CD4-positive, alpha-beta memory T cell (primary cell): Measurements from ENCODE around the gene ADGRF1. TPM values are rescaled to one million over a fixed set of nuclear protein-coding genes. Genes with fewer than 3 reads are reported as not detected.

Source experiments
- CTCF ChIA-PET: fragments of 350-600 bp; sonication (Branson Sonifier 250); formaldehyde crosslinking; loops from one replicate; lab custom pipeline; 2021; ENCODE audit warnings: inconsistent platforms; ENCODE audit not compliant: partially characterized antibody; lab: Charles Lee
- POLR2A ChIA-PET: fragments of 350-600 bp; sonication (Branson Sonifier 250); formaldehyde crosslinking; loops from one replicate; lab custom pipeline; 2021; ENCODE audit not compliant: partially characterized antibody; lab: Charles Lee
- DNase-seq, 5 donors: peaks; one replicate each; pipeline versions ENCODE4 v3.0.0 to v3.0.0-alpha.2; 2020 to 2022; ENCODE audit warnings: mixed read lengths in 1 of 5
- H3K27ac ChIP-seq: one replicate; pipeline ENCODE4 v1.7.0; 2013; ENCODE audit warnings: low read depth, low read length
- H3K27me3 ChIP-seq: 2 replicates; pipeline ENCODE4 v1.7.0; 2013; ENCODE audit warnings: mild to moderate bottlenecking, low read length, moderate library complexity; ENCODE audit not compliant: insufficient read depth
- H3K36me3 ChIP-seq: 2 replicates; pipeline ENCODE4 v1.7.0; 2013; ENCODE audit warnings: mild to moderate bottlenecking, low read length, moderate library complexity; ENCODE audit not compliant: insufficient read depth
- H3K4me1 ChIP-seq: 2 replicates; pipeline ENCODE4 v1.7.0; 2013; ENCODE audit warnings: mild to moderate bottlenecking, low read length, moderate library complexity; ENCODE audit not compliant: insufficient read depth
- H3K4me3 ChIP-seq, 2 donors: one replicate each; pipeline ENCODE4 v1.7.0; 2013; ENCODE audit warnings: low read length in 2 of 2, mild to moderate bottlenecking in 1 of 2
- H3K9me3 ChIP-seq, 2 donors: one replicate each; pipeline ENCODE4 v1.7.0; 2013; ENCODE audit warnings: low read length in 2 of 2, control low read depth in 1 of 2; ENCODE audit not compliant: control insufficient read depth in 1 of 2
- H3K27ac Mint-ChIP-seq, 7 donors: one replicate each; pipeline ENCODE4 v1.8.0; 2020 to 2021; ENCODE audit warnings: mixed read lengths in 7 of 7, mild to moderate bottlenecking in 6 of 7, inconsistent platforms in 3 of 7, moderate library complexity in 3 of 7
- H3K27me3 Mint-ChIP-seq, 2 donors: one replicate each; pipeline ENCODE4 v1.8.0; 2020 to 2021; ENCODE audit warnings: mixed read lengths in 2 of 2
- H3K36me3 Mint-ChIP-seq, 2 donors: one replicate each; pipeline ENCODE4 v1.8.0; 2020 to 2021; ENCODE audit warnings: mixed read lengths in 2 of 2, inconsistent platforms in 1 of 2, mild to moderate bottlenecking in 1 of 2
- H3K4me1 Mint-ChIP-seq, 4 donors: one replicate each; pipeline ENCODE4 v1.8.0; 2020 to 2021; ENCODE audit warnings: mixed read lengths in 4 of 4, mild to moderate bottlenecking in 1 of 4
- H3K4me3 Mint-ChIP-seq, 8 donors: one replicate each; pipeline ENCODE4 v1.8.0; 2020 to 2021; ENCODE audit warnings: mixed read lengths in 8 of 8, mild to moderate bottlenecking in 7 of 8, moderate library complexity in 6 of 8, inconsistent platforms in 3 of 8
- H3K9me3 Mint-ChIP-seq, 8 donors: one replicate each; pipeline ENCODE4 v1.8.0; 2020 to 2021; ENCODE audit warnings: mixed read lengths in 8 of 8, mild to moderate bottlenecking in 5 of 8, inconsistent platforms in 3 of 8, moderate library complexity in 1 of 8
- intact Hi-C: fragments of 100-400 bp; cut with micrococcal nuclease; formaldehyde crosslinking; loops from one replicate; pipeline ENCODE4 v1.15.1; 2023
- polyA plus RNA-seq, 2 donors: library from polyadenylated mRNA; unstranded; fragments of 300-500 nt; fragmentation: Illumina TruSeq; gene quantifications; one replicate each; pipeline ENCODE4 v1.2.3, GENCODE V29; 2021
- total RNA-seq, 2 experiments: library from RNA; stranded (reverse); gene quantifications; one replicate each; pipeline ENCODE4 v1.2.3, GENCODE V29; 2021

The ADGRF1 gene
- total and polyA plus RNA-seq, 4 experiments from 2014 or later: not detected

GRCh38 chr6:47047097-47047478, 5.0 kb upstream of the ADGRF1 start:
- Mint-ChIP-seq H3K4me1 (peaks cover 0 to 3% (median 2%) of the 10 kb centered on the region in 4 donors), H3K27ac (no peak overlapping the region), H3K4me3 (no peak overlapping the region), H3K27me3 (peaks cover 3 to 9% of the 10 kb centered on the region in 2 donors), H3K36me3 (no peaks in the 10 kb centered on the region), H3K9me3 (peaks cover 0 to 2% (median 0%) of the 10 kb centered on the region in 8 donors)
- POLR2A ChIA-PET: no interaction called here
- DNase-seq: no peak
- intact Hi-C loops: loop anchor here (2.0 to 5.0 kb wide), 2 partner anchors 198 to 955 kb away; no protein-coding TSS in a partner anchor
- Histone ChIP-seq H3K4me1 (no peaks in the 10 kb centered on the region), H3K27ac (no peak overlapping the region), H3K4me3 (no peak overlapping the region), H3K9me3 (no peaks in the 10 kb centered on the region), H3K36me3 (no peaks in the 10 kb centered on the region), H3K27me3 (no peaks in the 10 kb centered on the region)
- CTCF ChIA-PET: interaction anchor here (1.2 to 2.6 kb wide), 3 partner anchors 12 to 957 kb away, joined by 3 to 8 read pairs (median 3); no protein-coding TSS in a partner anchor

DNA sequence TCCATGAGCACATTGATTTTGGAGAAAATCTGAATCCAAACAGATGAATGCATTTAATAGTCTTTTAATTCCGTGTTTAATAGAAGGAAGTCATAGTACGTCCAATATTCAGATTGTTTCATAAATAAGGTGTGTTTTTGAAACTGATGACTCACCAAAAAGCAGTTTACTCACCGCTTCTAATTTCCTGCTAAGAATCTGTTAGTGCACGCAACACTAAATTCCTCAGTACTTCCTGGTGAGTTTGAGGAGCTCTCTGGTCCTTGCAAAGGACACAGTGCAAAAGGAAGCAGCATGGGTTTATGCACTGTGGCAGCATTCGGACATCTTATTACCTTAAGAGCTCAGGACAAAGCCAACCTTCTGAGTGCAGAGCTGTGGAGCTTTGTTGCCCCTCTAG, 2.3 kb upstream of the ADGRF1 start:
- DNase-seq: no peak
- intact Hi-C loops: no loop called here
- CTCF ChIA-PET: no interaction called here
- Histone ChIP-seq H3K9me3 (no peaks in the 10 kb centered on the region), H3K27ac (no peak overlapping the region), H3K4me3 (no peak overlapping the region), H3K4me1 (no peaks in the 10 kb centered on the region), H3K36me3 (no peaks in the 10 kb centered on the region), H3K27me3 (no peaks in the 10 kb centered on the region)
- Mint-ChIP-seq H3K4me3 (no peak overlapping the region), H3K4me1 (peaks cover 0 to 3% (median 2%) of the 10 kb centered on the region in 4 donors), H3K27me3 (peaks cover 3 to 11% of the 10 kb centered on the region in 2 donors), H3K27ac (no peak overlapping the region), H3K36me3 (no peaks in the 10 kb centered on the region), H3K9me3 (no peaks in the 10 kb centered on the region)
- POLR2A ChIA-PET: no interaction called here

DNA sequence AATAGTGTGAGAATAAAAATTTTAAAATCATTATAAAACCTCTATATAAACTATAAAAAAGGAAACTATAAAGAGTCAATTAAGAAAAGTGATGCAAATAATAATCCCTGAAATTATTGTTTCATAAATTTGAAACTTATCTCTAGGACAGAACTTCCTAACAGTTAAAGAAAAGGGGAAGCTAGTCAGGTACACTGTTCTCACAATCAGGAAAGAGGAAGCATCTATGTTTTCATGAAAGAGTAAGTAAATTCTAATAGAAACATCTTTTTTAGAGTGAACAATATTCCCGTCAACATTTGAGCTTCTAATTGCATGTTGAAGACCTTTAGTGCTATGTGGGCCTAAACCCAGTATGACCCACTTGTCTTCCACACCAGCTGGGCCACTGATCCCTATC, 1.2 kb upstream of the ADGRF1 start:
- H3K27ac Mint-ChIP-seq: no peak overlapping the region
- ChIA-PET CTCF (interaction anchor here (0.8 kb wide), 1 partner anchor 953 kb away, joined by 3 read pairs; no protein-coding TSS in a partner anchor), POLR2A (no interaction called here)
- no peaks in the 10 kb centered on the region for H3K4me1 ChIP-seq
- peaks cover 0 to 3% (median 2%) of the 10 kb centered on the region in 4 donors for H3K4me1 Mint-ChIP-seq
- no peaks in the 10 kb centered on the region for H3K27me3 ChIP-seq
- H3K36me3 ChIP-seq: no peaks in the 10 kb centered on the region
- no peaks in the 10 kb centered on the region for H3K9me3 ChIP-seq
- no peak overlapping the region for H3K4me3 Mint-ChIP-seq
- peaks cover 3 to 11% of the 10 kb centered on the region in 2 donors for H3K27me3 Mint-ChIP-seq
- DNase-seq: no peak
- intact Hi-C loops: no loop called here
- no peaks in the 10 kb centered on the region for H3K36me3 Mint-ChIP-seq
- no peaks in the 10 kb centered on the region for H3K9me3 Mint-ChIP-seq
- no peak overlapping the region for H3K27ac ChIP-seq
- H3K4me3 ChIP-seq: no peak overlapping the region

- H3K36me3 ChIP-seq: no peaks in the 10 kb centered on the region
- Mint-ChIP-seq H3K36me3 (no peaks in the 10 kb centered on the region), H3K9me3 (no peaks in the 10 kb centered on the region), H3K4me3 (no peak overlapping the region), H3K27me3 (peaks cover 0 to 9% of the 10 kb centered on the region in 2 donors), H3K27ac (no peak overlapping the region), H3K4me1 (no peaks in the 10 kb centered on the region)
- no peak overlapping the region for H3K27ac ChIP-seq
- H3K4me1 ChIP-seq: no peaks in the 10 kb centered on the region
- POLR2A ChIA-PET: no interaction called here
- no peaks in the 10 kb centered on the region for H3K9me3 ChIP-seq
- H3K27me3 ChIP-seq: no peaks in the 10 kb centered on the region
- CTCF ChIA-PET: no interaction called here
- intact Hi-C loops: no loop called here
- H3K4me3 ChIP-seq: no peak overlapping the region
- DNase-seq: no peak
These were observed 391 bp downstream of the ADGRF1 start for GRCh38 chr6:47041741-47042140.

DNA sequence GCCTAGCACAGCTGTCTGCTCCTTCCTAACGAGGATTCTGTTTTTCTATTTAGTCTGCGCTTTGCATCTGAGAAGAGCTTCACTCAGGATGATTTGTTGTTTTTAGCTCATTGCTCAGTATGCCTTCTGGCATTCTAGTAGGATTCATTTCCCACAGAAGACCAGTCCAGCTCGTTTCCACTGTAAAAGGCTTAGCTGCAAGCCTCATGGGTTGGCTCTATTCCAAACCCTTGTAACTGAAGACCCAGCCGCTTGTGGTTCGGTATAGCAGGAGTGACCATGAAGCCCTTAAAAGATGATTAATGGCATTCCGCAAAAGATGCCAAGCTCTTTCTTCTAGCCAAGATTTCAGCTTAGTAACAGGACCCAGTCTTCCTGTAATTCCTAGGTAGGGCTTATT, 7.2 kb downstream of the ADGRF1 start:
- Mint-ChIP-seq H3K4me1 (no peaks in the 10 kb centered on the region), H3K27ac (no peak overlapping the region), H3K4me3 (no peak overlapping the region), H3K27me3 (peaks cover 2 to 4% of the 10 kb centered on the region in 2 donors), H3K9me3 (peaks cover 0 to 1% (median 0%) of the 10 kb centered on the region in 8 donors), H3K36me3 (no peaks in the 10 kb centered on the region)
- ChIA-PET POLR2A (no interaction called here), CTCF (interaction anchor here (1.2 to 1.4 kb wide), 2 partner anchors 11 to 12 kb away, joined by 3 read pairs; no protein-coding TSS in a partner anchor)
- intact Hi-C loops: no loop called here
- no peaks in the 10 kb centered on the region for H3K27me3 ChIP-seq
- H3K9me3 ChIP-seq: no peaks in the 10 kb centered on the region
- no peak overlapping the region for H3K4me3 ChIP-seq
- H3K4me1 ChIP-seq: no peaks in the 10 kb centered on the region
- H3K36me3 ChIP-seq: no peaks in the 10 kb centered on the region
- no peak overlapping the region for H3K27ac ChIP-seq
- DNase-seq: no peak

GRCh38 chr6:47034421-47034820, 7.7 kb downstream of the ADGRF1 start:
- ChIA-PET POLR2A (no interaction called here), CTCF (interaction anchor here (1.2 kb wide), 1 partner anchor 12 kb away, joined by 3 read pairs; no protein-coding TSS in a partner anchor)
- H3K9me3 Mint-ChIP-seq: peaks cover 0 to 1% (median 0%) of the 10 kb centered on the region in 8 donors
- H3K36me3 ChIP-seq: no peaks in the 10 kb centered on the region
- no peak for DNase-seq
- no peaks in the 10 kb centered on the region for H3K9me3 ChIP-seq
- intact Hi-C loops: no loop called here
- no peak overlapping the region for H3K4me3 Mint-ChIP-seq
- no peaks in the 10 kb centered on the region for H3K4me1 ChIP-seq
- H3K4me3 ChIP-seq: no peak overlapping the region
- H3K4me1 Mint-ChIP-seq: no peaks in the 10 kb centered on the region
- H3K27ac ChIP-seq: no peak overlapping the region
- no peaks in the 10 kb centered on the region for H3K27me3 ChIP-seq
- peaks cover 2 to 4% of the 10 kb centered on the region in 2 donors for H3K27me3 Mint-ChIP-seq
- H3K36me3 Mint-ChIP-seq: no peaks in the 10 kb centered on the region
- H3K27ac Mint-ChIP-seq: no peak overlapping the region

GRCh38 chr6:47032974-47033765, 9.0 kb downstream of the ADGRF1 start:
- Histone ChIP-seq H3K27ac (no peak overlapping the region), H3K27me3 (no peaks in the 10 kb centered on the region), H3K4me3 (no peak overlapping the region), H3K36me3 (no peaks in the 10 kb centered on the region), H3K9me3 (no peaks in the 10 kb centered on the region), H3K4me1 (no peaks in the 10 kb centered on the region)
- POLR2A ChIA-PET: no interaction called here
- Mint-ChIP-seq H3K9me3 (peaks cover 0 to 1% (median 0%) of the 10 kb centered on the region in 8 donors), H3K27me3 (peaks cover 2 to 4% of the 10 kb centered on the region in 2 donors), H3K27ac (no peak overlapping the region), H3K4me3 (no peak overlapping the region), H3K4me1 (no peaks in the 10 kb centered on the region), H3K36me3 (no peaks in the 10 kb centered on the region)
- DNase-seq: no peak
- intact Hi-C loops: no loop called here
- CTCF ChIA-PET: no interaction called here
